GM12878 (cell line): ENCODE results near the gene PHKA1. TPM values are rescaled to one million over a fixed set of nuclear protein-coding genes. Genes with fewer than 3 reads are reported as not detected.

ENCODE experiments used
- ATAC-seq: fragments of 200-7000 bp; cut with Tn5 transposase; 3 replicates; pipeline ENCODE4 v1.9.1; 2020; ENCODE audit warnings: mild to moderate bottlenecking, moderate library complexity
- BruUV-seq: library from RNA; stranded (reverse); fragments of 400-500 nt; replicated peaks from 2 replicates; lab custom pipeline; 2021; lab: Mats Ljungman, UMichigan
- CTCF ChIA-PET: fragments of 300-600 bp; sonication (Branson Sonifier 250); formaldehyde crosslinking; extraction: SDS; loops from one replicate; lab custom pipeline; 2021; ENCODE audit warnings: inconsistent platforms; lab: Yijun Ruan, JAX
- POLR2A ChIA-PET: fragments of 350-600 bp; formaldehyde crosslinking; extraction: SDS; loops from one replicate; lab custom pipeline; 2021; ENCODE audit warnings: inconsistent platforms; lab: Charles Lee
- RAD21 ChIA-PET: fragments of 300-600 bp; sonication (Branson Sonifier 250); formaldehyde crosslinking; loops from one replicate; lab custom pipeline; 2023; ENCODE audit warnings: antibody characterized with exemption; ENCODE audit not compliant: unreplicated experiment; lab: Charles Lee
- SMC1A ChIA-PET: fragments of 300-600 bp; sonication (Branson Sonifier 250); formaldehyde crosslinking; loops from one replicate; lab custom pipeline; 2023; ENCODE audit not compliant: unreplicated experiment, uncharacterized antibody; lab: Charles Lee
- DNase-seq: peaks from one replicate; pipeline ENCODE4 v3.0.0-alpha.2; 2011; ENCODE audit warnings: low read depth, low spot score
- FAIRE-seq: peaks from 3 replicates; lab custom pipeline; 2011; peaks lifted over from hg19 to GRCh38; lab: Jason Lieb, UNC
- H2AFZ ChIP-seq: 2 replicates; pipeline ENCODE4 v1.6.0; 2011; ENCODE audit warnings: low read depth, low read length, control low read depth; ENCODE audit not compliant: control insufficient read depth
- H3K27ac ChIP-seq: 2 replicates; pipeline ENCODE4 v1.5.1; 2011; ENCODE audit warnings: control low read depth; ENCODE audit not compliant: control insufficient read depth, insufficient read depth
- H3K27me3 ChIP-seq, 2 experiments: replicated peaks in 1 of 2; 2 replicates each; pipeline versions ENCODE4 v1.6.0 to v1.6.1; 2011; ENCODE audit warnings: low read length in 1 of 2; ENCODE audit not compliant: control insufficient read depth in 2 of 2, insufficient read depth in 2 of 2
- H3K36me3 ChIP-seq, 2 experiments: 2 replicates each; pipeline ENCODE4 v1.5.1; 2011; ENCODE audit warnings: low read length in 1 of 2; ENCODE audit not compliant: control insufficient read depth in 2 of 2, insufficient read depth in 2 of 2
- H3K4me1 ChIP-seq: 2 replicates; pipeline ENCODE4 v1.6.1; 2011; ENCODE audit warnings: mild to moderate bottlenecking, low read length, moderate library complexity, mixed read lengths; ENCODE audit not compliant: control insufficient read depth, insufficient read depth
- H3K4me2 ChIP-seq: 2 replicates; pipeline ENCODE4 v1.6.0; 2011; ENCODE audit warnings: control low read depth; ENCODE audit not compliant: control insufficient read depth, insufficient read depth
- H3K4me3 ChIP-seq: fragments of 200-600 bp; sonication (generic); 2 replicates; pipeline ENCODE4 v1.5.1; 2016
- H3K79me2 ChIP-seq: 2 replicates; pipeline ENCODE4 v1.6.0; 2011; ENCODE audit warnings: low read length; ENCODE audit not compliant: control insufficient read depth, insufficient read depth
- H3K9ac ChIP-seq: 2 replicates; pipeline ENCODE4 v1.8.0; 2011; ENCODE audit warnings: low read length, control low read depth, mixed read lengths; ENCODE audit not compliant: control insufficient read depth, insufficient read depth
- H3K9me3 ChIP-seq: replicated peaks from 3 replicates; pipeline ENCODE4 v1.5.1; 2011; ENCODE audit warnings: mild to moderate bottlenecking, low read length; ENCODE audit not compliant: control insufficient read depth, insufficient read depth
- H4K20me1 ChIP-seq: 2 replicates; pipeline ENCODE4 v1.6.0; 2011; ENCODE audit not compliant: control insufficient read depth, insufficient read depth
- ASH2L ChIP-seq: fragments of 300-600, 200-600 bp; sonication (generic); IDR thresholded peaks from 2 replicates; pipeline ENCODE4 v1.6.1; 2017; ENCODE audit warnings: low read depth, mild to moderate bottlenecking, borderline replicate concordance
- ATF7 ChIP-seq: fragments of 450-650 bp; IDR thresholded peaks from 2 replicates; pipeline ENCODE4 v1.6.1; 2016; ENCODE audit warnings: low read depth, mild to moderate bottlenecking
- CEBPZ ChIP-seq: fragments of 150-350 bp; IDR thresholded peaks from 2 replicates; pipeline ENCODE4 v1.6.1; 2016; ENCODE audit warnings: low read depth, low read length
- CTCF ChIP-seq, 3 experiments: IDR thresholded peaks in 2 of 3; conservative IDR thresholded peaks in 1 of 3; 2 replicates each; pipeline ENCODE4 v1.5.1; 2011; ENCODE audit warnings: low read depth in 3 of 3, low read length in 3 of 3, mild to moderate bottlenecking in 3 of 3, control low read depth in 2 of 3, moderate library complexity in 2 of 3, inconsistent platforms in 1 of 3, mixed read lengths in 1 of 3; ENCODE audit not compliant: control insufficient read depth in 2 of 3, insufficient read depth in 1 of 3; ENCODE audit errors: extremely low read depth in 1 of 3
- GATAD2B ChIP-seq: fragments of 450-650 bp; conservative IDR thresholded peaks from 2 replicates; pipeline ENCODE4 v1.6.1; 2017; ENCODE audit warnings: low read depth, mild to moderate bottlenecking, moderate library complexity
- IRF3 ChIP-seq: fragments of 450-650 bp; IDR thresholded peaks from 2 replicates; pipeline ENCODE4 v1.6.1; 2014; ENCODE audit warnings: mild to moderate bottlenecking
- NBN ChIP-seq: fragments of 450-650 bp; IDR thresholded peaks from 2 replicates; pipeline ENCODE4 v1.6.1; 2016
- POLR2AphosphoS5 ChIP-seq: IDR thresholded peaks from 2 replicates; pipeline ENCODE4 v1.6.1; 2011; ENCODE audit warnings: mild to moderate bottlenecking, low read length, inconsistent platforms
- WGBS: methylation state at CpG from one replicate; pipeline ENCODE4 v1.1.6; 2016; ENCODE audit warnings: low lambda C conversion rate; ENCODE audit not compliant: insufficient replicate concordance, insufficient coverage; ENCODE audit errors: missing lambda C conversion rate; 5-methylcytosine and 5-hydroxymethylcytosine counted together
- in situ Hi-C: fragments of 300-500 bp; cut with MboI; formaldehyde crosslinking; loops from 9 replicates; pipeline ENCODE4 v1.14.3; 2018; ENCODE audit warnings: mixed read lengths
- intact Hi-C: fragments of 100-400 bp; cut with micrococcal nuclease; formaldehyde crosslinking; loops from one replicate; pipeline ENCODE4 v1.14.2; 2022; ENCODE audit not compliant: unreplicated experiment
- polyA plus RNA-seq, 11 experiments: library from polyadenylated mRNA; depleted of rRNA in 4 of 11; unstranded in 6 of 11; stranded (reverse) in 5 of 11; fragments of >200 nt; fragmentation: Nextera tagmentation in 4 of 11; fragmentation: Illumina TruSeq in 1 of 11; extraction: Ambion mirVana in 4 of 11; extraction: Trizol in 1 of 11; gene quantifications; 1 replicate in 1 of 11; 2 replicates in 10 of 11; pipeline versions ENCODE4 v1.2.1 to v1.2.3, GENCODE V29; 2011 to 2016; ENCODE audit warnings: inconsistent platforms in 2 of 11, missing spikeins in 2 of 11, low read depth in 1 of 11
- total RNA-seq, 4 experiments: library from RNA; depleted of rRNA in 3 of 4; stranded (reverse); fragments of >200 nt in 3 of 4; fragmentation: Illumina TruSeq in 1 of 4; extraction: Trizol in 1 of 4; gene quantifications; 2 replicates each; pipeline versions ENCODE4 v1.2.1 to v1.2.3, GENCODE V29; 2013 to 2021

The PHKA1 gene
- total and polyA plus RNA-seq, 10 of the 15 experiments (the other 5 are each of a cell fraction or from before 2014, with no cell fraction given) = under 0.01 to 0.15 (median 0.05) TPM; not detected in 4

- no peak overlapping the region for H2AFZ ChIP-seq
- SMC1A ChIA-PET = no interaction called here
- H3K9me3 ChIP-seq = no peaks in the 10 kb centered on the region
- intact Hi-C loops (no loop called here), in situ Hi-C loops (no loop called here)
- BruUV-seq = no TSS peak
- TF ChIP-seq CTCF (IDR thresholded peaks at IDR 0.05 in 2 of 3, conservative IDR thresholded peaks at IDR 0.05 in 1 of 3; ENCODE audit: control insufficient read depth in 2 of 3, extremely low read depth in 1 of 3, insufficient read depth in 1 of 3, low read depth in 3 of 3, low read length in 3 of 3) (peak in 2 of 3 experiments; percentile 12 to 21; a peak in 2 of 6 replicates), POLR2AphosphoS5 (no peak)
- no peak overlapping the region for H3K9ac ChIP-seq
- H3K4me3 ChIP-seq = no peak overlapping the region
- H3K27ac ChIP-seq = no peak overlapping the region
- ATAC-seq = peak; percentile 38; the same call in 1 of the 3 replicates
- no peak for FAIRE-seq
- H3K4me2 ChIP-seq = no peak overlapping the region
- no peaks in the 10 kb centered on the region for H3K4me1 ChIP-seq
- whole genome bisulfite sequencing = 2% methylated on average over 2 of the region's 2 CpGs
- H3K79me2 ChIP-seq = no peaks in the 10 kb centered on the region
- H3K36me3 ChIP-seq = no peaks in the 10 kb centered on the region
- DNase-seq = no peak
- POLR2A ChIA-PET = no interaction called here
- no peaks in the 10 kb centered on the region for H4K20me1 ChIP-seq
- CTCF ChIA-PET = no interaction called here
- no peaks in the 10 kb centered on the region; a peak in 1 of 4 replicates for H3K27me3 ChIP-seq
- RAD21 ChIA-PET = no interaction called here
Observed at GRCh38 chrX:72609313-72609712, 104.8 kb downstream of the PHKA1 start.

- Histone ChIP-seq H3K9ac (no peak overlapping the region), H3K4me1 (no peaks in the 10 kb centered on the region), H3K27me3 (no peaks in the 10 kb centered on the region; a peak in 1 of 4 replicates), H3K79me2 (no peaks in the 10 kb centered on the region), H3K4me3 (no peak overlapping the region), H3K4me2 (no peak overlapping the region), H3K27ac (no peak overlapping the region), H4K20me1 (no peaks in the 10 kb centered on the region), H3K36me3 (no peaks in the 10 kb centered on the region), H2AFZ (no peak overlapping the region), H3K9me3 (no peaks in the 10 kb centered on the region)
- ChIA-PET RAD21 (no interaction called here), SMC1A (interaction anchor here (1.5 kb wide), 1 partner anchor 13 kb away, joined by 3 read pairs; no protein-coding TSS in a partner anchor), POLR2A (no interaction called here), CTCF (no interaction called here)
- in situ Hi-C loops = loop anchor here (5.0 kb wide), 1 partner anchor 48 kb away; no protein-coding TSS in a partner anchor
- BruUV-seq = no TSS peak
- no peak for ATAC-seq
- FAIRE-seq = no peak
- WGBS = 6% methylated on average over 3 of the region's 3 CpGs
- intact Hi-C loops = no loop called here
- no peak for DNase-seq
- TF ChIP-seq NBN (no peak), ASH2L (no peak), CEBPZ (no peak), IRF3 (no peak), ATF7 (no peak), GATAD2B (no peak)
Observed at GRCh38 chrX:72604705-72605104, 109.4 kb downstream of the PHKA1 start.
